ENCODE data around the gene GLYR1. TPM values are rescaled to one million over a fixed set of nuclear protein-coding genes. Genes with fewer than 3 reads are reported as not detected.

GLYR1 gene
- total and polyA plus RNA-seq, 2 donors (not counting 3 experiments of a cell fraction or from before 2014, with no cell fraction given), result 47.9 to 107 TPM

DNA sequence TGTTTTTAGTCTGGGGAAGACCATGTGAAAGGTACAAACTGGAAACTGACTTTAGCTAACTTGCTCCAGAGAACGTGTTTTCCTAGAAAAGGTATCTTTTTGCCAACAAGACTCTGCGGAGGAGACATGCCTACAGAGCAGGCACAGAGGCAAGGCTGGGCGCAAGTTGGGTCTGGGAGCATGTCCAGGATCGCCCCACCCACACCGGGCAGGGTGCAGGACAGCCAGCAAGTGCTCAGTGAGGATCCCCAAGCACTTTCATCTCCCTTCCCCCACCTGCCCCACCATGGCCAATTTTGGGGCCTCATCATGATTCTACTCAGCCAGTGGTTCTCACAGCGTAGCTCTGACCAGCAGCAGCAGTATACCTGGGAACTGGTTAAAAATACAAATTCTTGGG, 26.4 kb downstream of the GLYR1 start:
- H3K27me3 ChIP-seq (ENCODE audit: control insufficient read depth in 2 of 2, insufficient read depth in 2 of 2, low read length in 2 of 2), result no peaks in the 10 kb centered on the region

More for the DNA sequence above, 26.4 kb downstream of the GLYR1 start:
- Histone ChIP-seq H3K9me3 (replicated peaks; ENCODE audit: control insufficient read depth, insufficient read depth, low read length) (no peaks in the 10 kb centered on the region), H3K4me3 (replicated peaks in 1 of 3; ENCODE audit: insufficient read depth in 1 of 3, low read depth in 1 of 3, low read length in 3 of 3) (no peak overlapping the region), H3K36me3 (ENCODE audit: control insufficient read depth in 2 of 2, extremely low read depth in 1 of 2, insufficient read depth in 2 of 2, low read length in 2 of 2) (peaks cover 29 to 46% of the 10 kb centered on the region in 2 experiments), H4K20me1 (replicated peaks; ENCODE audit: control insufficient read depth, extremely low read depth, insufficient read depth, low read length) (no peaks in the 10 kb centered on the region), H3K27ac (ENCODE audit: insufficient read depth, low read depth, low read length) (no peak overlapping the region), H3K4me2 (ENCODE audit: insufficient read depth, low read length) (no peak overlapping the region), H3K4me1 (ENCODE audit: control insufficient read depth, extremely low read depth, insufficient read depth, low read length) (no peaks in the 10 kb centered on the region), H2AFZ (ENCODE audit: low read depth, low read length) (no peak overlapping the region), H3K9me1 (replicated peaks; ENCODE audit: control insufficient read depth, extremely low read depth, insufficient read depth, low read length) (no peaks in the 10 kb centered on the region), H3K79me2 (ENCODE audit: control insufficient read depth, insufficient read depth, low read length) (no peaks in the 10 kb centered on the region), H3K9ac (replicated peaks; ENCODE audit: extremely low read depth, insufficient read depth, low read length) (no peak overlapping the region)
- dilution Hi-C loops (cut with MboI; ENCODE audit: extremely low pct_ligation_motif_present, low sequenced_read_pairs) (no loop called here), intact Hi-C loops (cut with micrococcal nuclease) (no loop called here)
- FAIRE-seq, result no peak
- no peak for DNase-seq (ENCODE audit: low read depth, low spot score)
- ChIA-PET CTCF (no interaction called here), POLR2A (interaction anchor here (1.3 kb wide), 1 partner anchor 18 kb away, joined by 3 read pairs; the partner anchor contains the start of gene ROGDI)
- TF ChIP-seq CTCF (IDR thresholded peaks at IDR 0.05; ENCODE audit: extremely low read depth in 1 of 2, insufficient read depth in 1 of 2, low read depth in 1 of 2, low read length in 2 of 2), result no peak
- TF ChIP-seq POLR2AphosphoS5 (IDR thresholded peaks at IDR 0.05; ENCODE audit: insufficient read depth, low read depth, low read length), result no peak
- TF ChIP-seq, protein P1, sequence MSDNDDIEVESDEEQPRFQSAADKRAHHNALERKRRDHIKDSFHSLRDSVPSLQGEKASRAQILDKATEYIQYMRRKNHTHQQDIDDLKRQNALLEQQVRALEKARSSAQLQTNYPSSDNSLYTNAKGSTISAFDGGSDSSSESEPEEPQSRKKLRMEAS (IDR thresholded peaks at IDR 0.05; ENCODE audit: insufficient read depth, insufficient read length), result no peak
- TF ChIP-seq FOS (IDR thresholded peaks at IDR 0.05; ENCODE audit: borderline replicate concordance, insufficient read depth, low read length), result no peak
- no peak for TF ChIP-seq EZH2 (IDR thresholded peaks at IDR 0.05; ENCODE audit: borderline replicate concordance, low read depth, low read length, severe bottlenecking)
- TF ChIP-seq JUN (IDR thresholded peaks at IDR 0.05; ENCODE audit: borderline replicate concordance, insufficient read depth, insufficient read length, low read depth), result no peak
- TF ChIP-seq POLR2A (IDR thresholded peaks at IDR 0.05; ENCODE audit: low read depth, low read length), result no peak
- no peak for TF ChIP-seq GATA2 (IDR thresholded peaks at IDR 0.05; ENCODE audit: insufficient read depth, insufficient read length, low read depth, low read length)
- TF ChIP-seq MYC (IDR thresholded peaks at IDR 0.05; ENCODE audit: low read depth, low read length), result no peak
- BruUV-seq (replicated peaks), result no TSS peak

All from endothelial cell of umbilical vein (primary cell).